ENCODE data around the gene MIS18BP1.

The MIS18BP1 gene

GRCh38 chr14:45156067-45156466 lies 96.9 kb downstream of the MIS18BP1 start:
- no peak for DNase-seq (ENCODE audit: extremely low spot score, insufficient read length, low read depth)
- no peak for FAIRE-seq
